Measurements from ENCODE around the gene DPH5. TPM values are rescaled to one million over a fixed set of nuclear protein-coding genes. Genes with fewer than 3 reads are reported as not detected.

The DPH5 gene
- total RNA-seq, 3 donors from 2014 or later (not counting 1 experiment from before 2014, with no cell fraction given) = 17.1 to 22.9 (median 19.9) TPM

- intact Hi-C loops (cut with micrococcal nuclease) = no loop called here
- Mint-ChIP-seq H3K9me3 (no peaks in the 10 kb centered on the region), H3K36me3 (peaks cover 18% of the 10 kb centered on the region), H3K27me3 (ENCODE audit: low read depth in 2 of 2) (no peaks in the 10 kb centered on the region), H3K27ac (no peak overlapping the region), H3K4me3 (no peak overlapping the region), H3K4me1 (peaks cover 14 to 17% of the 10 kb centered on the region in 2 donors)
- TF ChIP-seq CTCF (IDR thresholded peaks at IDR 0.05) = no peak
- H3K27ac ChIP-seq (ENCODE audit: low read length) = no peak overlapping the region
- H3K36me3 ChIP-seq (ENCODE audit: control insufficient read depth, insufficient read depth, low read length) = peaks cover 8% of the 10 kb centered on the region
- H3K4me3 ChIP-seq (ENCODE audit: low read length) = no peak overlapping the region
- WGBS (ENCODE audit: insufficient coverage) = no CpG with 5 or more reads among the region's 1 CpG
- no peaks in the 10 kb centered on the region for H3K4me1 ChIP-seq (ENCODE audit: control insufficient read depth, insufficient read depth, low read length)
- ATAC-seq = peak in 1 of 3 donors; percentile 53
- H3K27me3 ChIP-seq (ENCODE audit: control insufficient read depth, insufficient read depth, low read length) = no peaks in the 10 kb centered on the region
- DNase-seq = peak in 1 of 2 donors; percentile 33
- H3K9me3 ChIP-seq (ENCODE audit: control insufficient read depth, insufficient read depth, low read length) = no peaks in the 10 kb centered on the region
These were observed 20.4 kb downstream of the DPH5 start for GRCh38 chr1:101005183-101005582.

GRCh38 chr1:101004670-101005069 lies 20.9 kb downstream of the DPH5 start:
- no peak for ATAC-seq
- DNase-seq = no peak
- no peak overlapping the region for H3K27ac Mint-ChIP-seq
- Histone ChIP-seq H3K4me3 (ENCODE audit: low read length) (no peak overlapping the region), H3K4me1 (ENCODE audit: control insufficient read depth, insufficient read depth, low read length) (no peaks in the 10 kb centered on the region), H3K36me3 (ENCODE audit: control insufficient read depth, insufficient read depth, low read length) (peaks cover 8% of the 10 kb centered on the region), H3K9me3 (ENCODE audit: control insufficient read depth, insufficient read depth, low read length) (no peaks in the 10 kb centered on the region), H3K27me3 (ENCODE audit: control insufficient read depth, insufficient read depth, low read length) (no peaks in the 10 kb centered on the region), H3K27ac (ENCODE audit: low read length) (no peak overlapping the region)
- TF ChIP-seq CTCF (IDR thresholded peaks at IDR 0.05) = no peak
- no peak overlapping the region for H3K4me3 Mint-ChIP-seq
- H3K9me3 Mint-ChIP-seq = no peaks in the 10 kb centered on the region
- intact Hi-C loops (cut with micrococcal nuclease) = no loop called here
- H3K4me1 Mint-ChIP-seq = peaks cover 14 to 17% of the 10 kb centered on the region in 2 donors
- no peaks in the 10 kb centered on the region for H3K27me3 Mint-ChIP-seq (ENCODE audit: low read depth in 2 of 2)
- H3K36me3 Mint-ChIP-seq = peaks cover 12% of the 10 kb centered on the region
- WGBS (ENCODE audit: insufficient coverage) = 100% methylated on average over 3 of the region's 3 CpGs

- no peak overlapping the region for H3K4me3 Mint-ChIP-seq
- Histone ChIP-seq H3K36me3 (ENCODE audit: control insufficient read depth, insufficient read depth, low read length) (peaks cover 8% of the 10 kb centered on the region), H3K27ac (ENCODE audit: low read length) (no peak overlapping the region), H3K4me3 (ENCODE audit: low read length) (no peak overlapping the region), H3K9me3 (ENCODE audit: control insufficient read depth, insufficient read depth, low read length) (no peaks in the 10 kb centered on the region), H3K27me3 (ENCODE audit: control insufficient read depth, insufficient read depth, low read length) (no peaks in the 10 kb centered on the region), H3K4me1 (ENCODE audit: control insufficient read depth, insufficient read depth, low read length) (no peaks in the 10 kb centered on the region)
- DNase-seq (peak in 1 of 2 donors; percentile 15), ATAC-seq (peak in 1 of 3 donors; percentile 56)
- H3K36me3 Mint-ChIP-seq = peaks cover 10% of the 10 kb centered on the region
- H3K4me1 Mint-ChIP-seq = peaks cover 14 to 17% of the 10 kb centered on the region in 2 donors
- intact Hi-C loops (cut with micrococcal nuclease) = no loop called here
- H3K27ac Mint-ChIP-seq = no peak overlapping the region
- H3K27me3 Mint-ChIP-seq (ENCODE audit: low read depth in 2 of 2) = no peaks in the 10 kb centered on the region
- WGBS (ENCODE audit: insufficient coverage) = 20% methylated on average over 1 of the region's 1 CpG
- H3K9me3 Mint-ChIP-seq = no peaks in the 10 kb centered on the region
- TF ChIP-seq CTCF (IDR thresholded peaks at IDR 0.05) = no peak
These were observed 21.5 kb downstream of the DPH5 start for GRCh38 chr1:101004061-101004460.

- no peaks in the 10 kb centered on the region for H3K27me3 Mint-ChIP-seq (ENCODE audit: low read depth in 2 of 2)
These were observed 22.5 kb downstream of the DPH5 start for GRCh38 chr1:101003012-101003650.

More at GRCh38 chr1:101003012-101003650, 22.5 kb downstream of the DPH5 start:
- TF ChIP-seq CTCF (IDR thresholded peaks at IDR 0.05) = no peak
- Histone ChIP-seq H3K27me3 (ENCODE audit: control insufficient read depth, insufficient read depth, low read length) (no peaks in the 10 kb centered on the region), H3K4me1 (ENCODE audit: control insufficient read depth, insufficient read depth, low read length) (no peaks in the 10 kb centered on the region), H3K9me3 (ENCODE audit: control insufficient read depth, insufficient read depth, low read length) (no peaks in the 10 kb centered on the region), H3K36me3 (ENCODE audit: control insufficient read depth, insufficient read depth, low read length) (peaks cover 8% of the 10 kb centered on the region), H3K4me3 (ENCODE audit: low read length) (no peak overlapping the region), H3K27ac (ENCODE audit: low read length) (no peak overlapping the region)
- DNase-seq (no peak), ATAC-seq (no peak)
- peaks cover 6 to 17% of the 10 kb centered on the region in 2 donors for H3K4me1 Mint-ChIP-seq
- intact Hi-C loops (cut with micrococcal nuclease) = no loop called here
- WGBS (ENCODE audit: insufficient coverage) = no CpG with 5 or more reads among the region's 1 CpG
- no peaks in the 10 kb centered on the region for H3K9me3 Mint-ChIP-seq
- H3K36me3 Mint-ChIP-seq = peaks cover 2% of the 10 kb centered on the region
- no peak overlapping the region for H3K27ac Mint-ChIP-seq
- no peak overlapping the region for H3K4me3 Mint-ChIP-seq
